GM18505 (cell line): Measurements from ENCODE around the gene PPP1R17.

ENCODE experiments used
- ATAC-seq: cut with Tn5 transposase; IDR thresholded peaks from one replicate; pipeline ENCODE4 v1.9.1; 2021; ENCODE audit not compliant: unreplicated experiment
- POLR2A ChIP-seq: IDR thresholded peaks from 4 replicates; pipeline ENCODE4 v1.6.1; 2011; ENCODE audit warnings: borderline replicate concordance; ENCODE audit not compliant: insufficient read depth, insufficient read length; ENCODE audit errors: extremely low read depth

The PPP1R17 gene

GRCh38 chr7:31687024-31687748 is at the start of gene PPP1R17:
PPP1R17 (plus strand) TSS chr7:31687215; CDS start chr7:31692442, 5,227 bp downstream.
- no peak for ATAC-seq
- no peak for TF ChIP-seq POLR2A

DNA sequence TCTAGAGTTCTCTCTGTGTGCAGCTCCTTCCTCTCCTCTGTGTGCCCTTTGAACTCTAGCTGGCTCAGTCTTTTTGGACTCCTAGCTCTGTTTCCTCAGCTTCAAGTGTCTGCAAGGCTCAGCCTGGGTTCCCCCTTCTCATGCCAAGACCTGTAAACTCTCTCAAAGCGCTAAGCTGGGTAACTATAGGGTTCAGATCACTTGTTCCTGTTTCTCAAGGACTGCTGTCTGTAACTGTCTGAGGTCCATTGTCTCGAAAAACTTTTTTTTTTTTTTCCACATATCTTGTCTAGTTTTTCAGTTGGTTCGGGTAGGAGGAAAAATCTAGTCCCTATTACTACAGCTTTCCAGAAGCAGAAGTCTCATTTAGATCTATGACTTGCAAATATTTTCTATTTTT is 46.6 kb upstream of the PPP1R17 start:
- ATAC-seq: no peak
- no peak for TF ChIP-seq POLR2A

GRCh38 chr7:31642681-31643115 is 44.3 kb upstream of the PPP1R17 start:
- TF ChIP-seq POLR2A: no peak
- ATAC-seq: no peak

DNA sequence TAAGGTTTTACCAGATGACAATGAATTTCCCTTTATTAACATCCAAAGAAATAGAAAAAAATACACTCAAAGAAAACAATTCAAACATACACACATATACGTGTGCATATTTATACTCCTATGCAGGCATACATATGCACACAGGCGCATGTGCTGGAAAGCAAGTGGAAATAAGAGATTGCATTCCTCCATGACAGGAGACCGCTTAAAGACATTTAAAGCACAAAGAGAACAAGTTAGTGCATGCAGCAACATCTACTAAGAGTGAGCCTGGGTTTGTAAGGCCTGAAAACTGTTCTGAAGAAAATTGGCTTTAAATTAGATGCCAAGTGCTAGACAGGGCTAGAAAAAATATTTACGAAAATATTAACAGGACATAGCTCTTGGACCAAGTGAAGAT is 40.1 kb upstream of the PPP1R17 start:
- ATAC-seq: no peak
- TF ChIP-seq POLR2A: no peak

GRCh38 chr7:31647511-31647910 is 39.5 kb upstream of the PPP1R17 start:
- ATAC-seq: no peak
- no peak for TF ChIP-seq POLR2A

DNA sequence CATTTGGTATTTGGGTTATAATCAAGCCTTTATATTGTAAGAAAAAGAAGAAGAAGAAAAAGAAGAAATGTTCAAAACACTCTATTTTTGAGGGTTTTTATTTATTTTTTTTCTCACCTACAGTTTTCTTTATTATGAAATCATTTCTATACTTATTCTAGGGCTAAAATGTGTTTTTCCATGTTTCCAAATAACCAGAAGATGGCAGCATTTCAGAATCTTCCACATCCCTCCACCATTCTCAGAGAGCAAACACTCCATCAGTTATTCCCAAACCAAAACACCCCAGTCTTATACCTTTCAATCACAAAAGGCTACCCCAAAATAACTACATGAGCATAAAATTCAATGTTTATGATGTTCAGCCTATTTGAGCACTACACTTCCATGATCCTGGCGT is 38.7 kb upstream of the PPP1R17 start:
- TF ChIP-seq POLR2A: no peak
- no peak for ATAC-seq

GRCh38 chr7:31648880-31649279 is 38.1 kb upstream of the PPP1R17 start:
- TF ChIP-seq POLR2A: no peak
- ATAC-seq: no peak

- TF ChIP-seq POLR2A: no peak
- no peak for ATAC-seq
Observed at GRCh38 chr7:31651234-31652062, 35.6 kb upstream of the PPP1R17 start.

GRCh38 chr7:31652063-31652326 is 35.0 kb upstream of the PPP1R17 start:
- no peak for TF ChIP-seq POLR2A
- ATAC-seq: no peak

DNA sequence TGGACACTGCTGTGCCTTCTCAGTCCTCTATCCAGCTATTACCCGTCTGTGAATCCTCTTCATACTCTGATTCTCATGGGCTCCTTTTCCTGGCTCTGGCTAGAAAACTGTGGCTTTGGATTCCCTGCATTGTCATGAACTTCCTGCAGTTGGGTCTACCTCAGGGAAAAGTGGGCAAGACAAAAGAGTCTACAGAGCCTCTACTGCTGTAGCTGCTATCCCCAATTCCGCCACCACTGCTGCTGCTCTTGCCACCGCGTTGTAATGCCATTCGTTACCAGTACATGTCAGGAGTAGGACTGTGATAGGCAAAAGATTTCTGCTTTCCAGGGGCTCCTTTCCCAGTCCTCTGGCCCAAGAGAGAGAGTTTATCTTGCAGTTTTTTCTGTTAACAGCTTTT is 23.9 kb upstream of the PPP1R17 start:
- no peak for TF ChIP-seq POLR2A
- ATAC-seq: no peak

GRCh38 chr7:31664890-31665289 is 22.1 kb upstream of the PPP1R17 start:
- no peak for ATAC-seq
- TF ChIP-seq POLR2A: no peak

DNA sequence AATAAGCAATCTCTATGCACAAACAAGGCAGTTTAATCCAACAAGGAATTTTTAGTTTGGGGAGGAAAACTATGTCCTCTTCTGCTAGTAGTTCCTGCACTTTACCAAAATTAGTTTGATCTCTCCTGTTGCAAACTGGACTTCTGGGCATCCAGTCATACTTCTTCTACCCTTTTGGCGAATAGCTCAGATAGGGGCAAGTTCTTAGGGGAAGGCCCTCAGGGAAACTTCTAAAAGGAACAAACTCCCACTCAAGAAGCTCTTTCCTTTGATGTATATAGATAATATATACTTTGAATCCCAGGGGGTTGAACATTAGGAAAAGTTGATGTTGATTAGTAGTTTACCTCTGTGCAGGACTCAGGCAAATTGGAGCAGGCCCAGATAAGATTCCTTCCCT is 21.5 kb upstream of the PPP1R17 start:
- no peak for TF ChIP-seq POLR2A

GRCh38 chr7:31669461-31669860 is 17.6 kb upstream of the PPP1R17 start:
- no peak for TF ChIP-seq POLR2A
- no peak for ATAC-seq

More for the DNA sequence above, 21.5 kb upstream of the PPP1R17 start:
- ATAC-seq: no peak
